Measurements from ENCODE around the gene NEDD4L. TPM values are rescaled to one million over a fixed set of nuclear protein-coding genes. Genes with fewer than 3 reads are reported as not detected.
"Not testable (repeated sequence)": the region's sequence is repeated elsewhere in the genome, so short reads cannot be mapped to it uniquely, and the experiment has no call there.

NEDD4L gene
- polyA plus RNA-seq (2013, experiment 1 of 2; ENCODE audit: insufficient read length), result 8.5 TPM
- polyA plus RNA-seq (2013, experiment 2 of 2; ENCODE audit: insufficient read length), result 10.4 TPM

GRCh38 chr18:58043491-58044369, at the start of gene NEDD4L:
Gene NEDD4L (plus strand): TSS chr18:58044226. CDS start chr18:58044661, 435 bp downstream.
- peak; percentile 80 for DNase-seq

GRCh38 chr18:57995331-57995730, 48.7 kb upstream of the NEDD4L start:
- DNase-seq, result no peak

GRCh38 chr18:57996894-57997293, 47.1 kb upstream of the NEDD4L start:
- DNase-seq, result not testable (repeated sequence)

GRCh38 chr18:57997820-57998219, 46.2 kb upstream of the NEDD4L start:
- DNase-seq, result no peak

- DNase-seq, result no peak
These were observed 45.6 kb upstream of the NEDD4L start for GRCh38 chr18:57998461-57998860.

GRCh38 chr18:58004317-58004716, 39.7 kb upstream of the NEDD4L start:
- peak; percentile 78 for DNase-seq

GRCh38 chr18:58005011-58005410, 39.0 kb upstream of the NEDD4L start:
- peak; percentile 22 for DNase-seq

- DNase-seq, result peak; percentile 76
These were observed 38.0 kb upstream of the NEDD4L start for GRCh38 chr18:58005885-58006523.

- DNase-seq, result peak; percentile 91
These were observed 34.9 kb upstream of the NEDD4L start for GRCh38 chr18:58009166-58009565.

- DNase-seq, result no peak
These were observed 33.8 kb upstream of the NEDD4L start for GRCh38 chr18:58010265-58010664.

- no peak for DNase-seq
These were observed 31.7 kb upstream of the NEDD4L start for GRCh38 chr18:58012356-58012755.

GRCh38 chr18:58013241-58014211, 30.5 kb upstream of the NEDD4L start:
- DNase-seq, result peak; percentile 56

- no peak for DNase-seq
These were observed 28.8 kb upstream of the NEDD4L start for GRCh38 chr18:58015065-58015780.

GRCh38 chr18:58017267-58017666, 26.8 kb upstream of the NEDD4L start:
- no peak for DNase-seq

GRCh38 chr18:58020567-58021107, 23.4 kb upstream of the NEDD4L start:
- DNase-seq, result no peak

- no peak for DNase-seq
These were observed 22.5 kb upstream of the NEDD4L start for GRCh38 chr18:58021504-58021903.

- no peak for DNase-seq
These were observed 20.9 kb upstream of the NEDD4L start for GRCh38 chr18:58023108-58023507.

- no peak for DNase-seq
These were observed 19.9 kb upstream of the NEDD4L start for GRCh38 chr18:58024139-58024538.

GRCh38 chr18:58025205-58025604, 18.8 kb upstream of the NEDD4L start:
- no peak for DNase-seq

- no peak for DNase-seq
These were observed 18.3 kb upstream of the NEDD4L start for GRCh38 chr18:58025733-58026132.

- no peak for DNase-seq
These were observed 17.6 kb upstream of the NEDD4L start for GRCh38 chr18:58026395-58026794.

- no peak for DNase-seq
These were observed 17.2 kb upstream of the NEDD4L start for GRCh38 chr18:58026857-58027256.
